CD4-positive, alpha-beta T cell treated with Interleukin-12 subunit alpha and Interleukin-12 subunit beta, for 1 hour (primary cell): ENCODE measurements around the gene PTTG1IP.

Experiments
- DNase-seq: peaks from one replicate; pipeline ENCODE4 v3.0.0-alpha.2; 2020

The PTTG1IP gene

GRCh38 chr21:44908908-44909307 lies 35.4 kb upstream of the PTTG1IP start:
- DNase-seq, result no peak

DNA sequence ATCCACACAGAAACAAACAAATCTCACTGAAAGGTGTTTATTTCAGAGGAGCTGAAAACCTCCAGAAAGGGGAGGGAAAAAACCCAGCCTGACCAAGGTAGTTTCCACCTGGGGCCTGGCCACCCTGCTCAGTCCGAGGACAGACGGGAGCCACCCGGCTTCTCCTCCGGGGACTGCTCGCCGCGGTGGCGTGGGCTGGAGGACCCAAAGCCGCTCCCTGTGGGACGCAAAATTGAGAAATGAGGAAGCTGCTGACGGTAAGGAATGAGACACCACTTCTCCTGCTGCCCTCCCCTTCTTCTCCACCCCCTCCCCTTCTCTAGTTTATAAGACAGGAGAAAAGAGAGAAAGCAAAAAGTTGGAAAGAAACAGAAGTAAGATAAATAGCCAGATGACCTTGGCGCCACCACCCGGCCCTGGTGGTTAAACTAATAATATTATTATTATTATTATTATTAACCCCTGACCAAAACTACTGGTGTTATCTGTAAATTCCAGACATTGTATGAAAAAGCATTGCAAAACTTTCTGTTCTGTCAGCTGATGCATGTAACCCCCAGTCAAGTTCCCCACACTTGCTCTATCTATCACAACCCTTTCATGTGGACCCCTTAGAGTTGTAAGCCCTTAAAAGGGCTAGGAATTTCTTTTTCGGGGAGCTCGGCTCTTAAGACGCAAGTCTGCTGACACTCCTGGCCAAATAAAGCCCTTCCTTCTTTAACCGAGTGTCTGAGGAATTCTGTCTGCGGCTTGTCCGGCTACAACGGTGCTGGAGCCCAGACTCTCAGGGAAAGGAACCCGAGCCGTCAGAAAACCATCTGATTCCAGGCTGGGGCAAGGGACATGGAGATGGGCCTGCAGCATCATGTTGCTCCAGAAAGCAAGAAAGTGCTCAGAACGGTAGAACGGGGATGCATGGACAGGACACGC lies 34.7 kb upstream of the PTTG1IP start:
- DNase-seq, result no peak

DNA sequence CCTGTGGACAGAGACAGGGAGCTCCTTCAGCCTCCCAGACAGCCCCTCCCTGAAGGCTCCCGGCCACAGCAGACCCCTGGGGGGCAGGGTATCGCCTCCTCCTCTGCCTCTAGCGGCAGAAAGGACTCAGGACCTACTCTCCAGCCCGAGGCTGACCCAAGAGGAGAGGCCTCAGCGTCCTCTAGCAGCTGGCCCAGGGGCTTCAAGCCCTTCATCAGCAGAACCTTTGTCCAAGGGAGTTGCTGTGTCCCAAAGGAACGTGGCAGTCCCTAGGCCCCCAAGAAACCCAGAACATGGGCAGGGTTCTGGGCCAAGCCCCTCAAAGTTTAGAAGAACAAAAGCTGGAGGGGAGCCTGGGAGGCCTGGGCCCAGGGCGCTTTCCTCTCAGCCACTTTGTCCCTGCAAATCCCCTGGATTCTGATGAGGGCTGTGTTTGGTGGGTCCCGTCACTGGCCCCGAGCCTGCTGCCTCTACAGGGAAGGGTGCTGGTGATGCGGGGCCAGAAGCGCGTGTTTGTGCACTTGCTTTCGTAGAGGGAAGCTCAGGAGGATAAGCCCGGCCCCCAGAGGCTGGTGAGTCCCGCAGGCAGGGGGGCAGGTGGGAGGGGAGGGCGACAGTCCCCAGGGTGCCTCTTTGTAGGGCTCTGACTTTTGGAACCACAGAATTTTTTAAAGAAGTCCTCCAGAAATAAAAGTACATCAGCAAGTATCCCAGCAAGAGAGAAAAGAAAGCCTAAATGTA lies 33.9 kb upstream of the PTTG1IP start:
- no peak for DNase-seq

GRCh38 chr21:44905728-44906090 lies 32.2 kb upstream of the PTTG1IP start:
- DNase-seq, result no peak

DNA sequence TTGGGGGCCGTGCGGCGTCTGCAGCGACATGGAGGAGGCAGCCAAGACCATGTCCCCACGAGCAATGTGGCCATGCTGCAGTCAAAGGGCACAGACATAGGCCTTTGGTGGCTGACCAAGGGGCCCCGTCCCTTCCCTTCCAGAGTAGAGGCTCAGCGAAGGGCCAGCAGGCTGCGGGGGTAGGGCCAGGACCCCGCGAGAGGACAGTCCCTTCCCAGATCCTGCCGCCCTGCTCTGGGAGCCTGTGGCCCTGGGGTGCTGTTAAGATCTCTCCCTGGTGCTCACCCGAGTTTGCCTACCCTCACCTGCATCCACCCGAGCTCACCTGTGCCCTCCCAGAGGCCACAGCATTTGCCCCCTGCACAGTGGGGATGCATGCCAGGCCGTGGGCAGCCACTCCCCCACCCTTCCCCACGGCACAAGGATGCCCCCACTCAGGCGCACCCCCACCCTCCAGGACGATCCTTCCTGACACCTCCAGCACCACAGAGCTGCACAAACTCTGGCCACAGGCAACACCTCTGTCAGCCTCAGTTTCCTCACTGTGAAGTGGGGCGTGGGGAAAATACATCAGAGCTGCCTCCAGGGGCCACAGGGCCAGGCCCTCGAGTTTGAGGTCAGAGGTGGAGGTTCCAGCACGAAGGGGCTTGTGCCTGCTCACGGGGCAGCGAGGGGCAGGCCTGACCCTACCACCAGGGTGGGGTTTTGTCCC lies 31.7 kb upstream of the PTTG1IP start:
- DNase-seq, result no peak

DNA sequence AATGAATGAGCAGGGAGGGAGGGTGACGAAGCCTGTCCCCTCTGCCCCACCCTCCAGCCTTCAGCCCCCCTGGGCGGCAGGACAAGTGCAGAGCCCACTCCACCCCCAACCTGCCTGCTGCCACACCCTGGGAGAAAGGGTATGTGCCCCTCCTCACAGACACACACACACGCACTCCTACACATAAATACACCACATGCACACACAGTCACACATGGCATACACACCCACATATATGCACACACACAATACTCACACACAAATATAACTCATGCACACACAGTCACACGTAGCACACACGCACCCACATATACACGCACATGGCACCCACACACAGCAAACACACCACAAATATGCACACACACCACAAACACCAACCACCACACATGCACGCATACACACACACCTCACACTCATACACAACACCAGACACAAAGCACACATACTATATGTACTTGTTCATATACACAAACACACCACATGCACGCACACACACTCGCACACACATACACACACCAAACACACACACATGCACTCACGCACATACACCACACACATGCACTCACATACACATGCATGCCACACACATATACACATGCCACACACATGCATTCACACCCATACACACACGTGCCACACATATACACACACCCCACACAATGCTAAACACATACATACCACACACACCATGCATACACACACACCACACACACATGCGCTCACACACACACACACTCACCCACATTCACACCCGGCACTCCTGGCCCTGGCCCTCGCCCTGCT lies 30.8 kb upstream of the PTTG1IP start:
- DNase-seq, result no peak

DNA sequence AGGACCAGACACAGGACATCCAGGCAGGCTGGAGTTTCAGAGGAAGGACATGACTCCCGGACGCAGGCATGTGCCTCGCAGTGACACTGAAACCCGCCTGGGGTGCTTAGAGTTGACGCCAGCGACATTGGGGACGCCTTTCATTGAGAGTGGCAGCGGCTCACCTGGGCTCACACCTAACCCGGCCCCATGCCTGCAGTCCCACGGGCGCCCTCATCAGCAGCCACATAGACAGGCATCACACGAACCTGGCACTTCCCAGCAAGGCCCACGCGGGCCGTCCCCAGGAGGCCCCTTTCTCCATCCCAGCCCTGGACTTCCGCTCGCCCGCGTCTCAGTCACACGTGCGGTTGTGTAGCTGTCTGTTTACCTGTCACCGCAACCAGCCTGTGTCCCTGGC lies 30.2 kb upstream of the PTTG1IP start:
- DNase-seq, result no peak

DNA sequence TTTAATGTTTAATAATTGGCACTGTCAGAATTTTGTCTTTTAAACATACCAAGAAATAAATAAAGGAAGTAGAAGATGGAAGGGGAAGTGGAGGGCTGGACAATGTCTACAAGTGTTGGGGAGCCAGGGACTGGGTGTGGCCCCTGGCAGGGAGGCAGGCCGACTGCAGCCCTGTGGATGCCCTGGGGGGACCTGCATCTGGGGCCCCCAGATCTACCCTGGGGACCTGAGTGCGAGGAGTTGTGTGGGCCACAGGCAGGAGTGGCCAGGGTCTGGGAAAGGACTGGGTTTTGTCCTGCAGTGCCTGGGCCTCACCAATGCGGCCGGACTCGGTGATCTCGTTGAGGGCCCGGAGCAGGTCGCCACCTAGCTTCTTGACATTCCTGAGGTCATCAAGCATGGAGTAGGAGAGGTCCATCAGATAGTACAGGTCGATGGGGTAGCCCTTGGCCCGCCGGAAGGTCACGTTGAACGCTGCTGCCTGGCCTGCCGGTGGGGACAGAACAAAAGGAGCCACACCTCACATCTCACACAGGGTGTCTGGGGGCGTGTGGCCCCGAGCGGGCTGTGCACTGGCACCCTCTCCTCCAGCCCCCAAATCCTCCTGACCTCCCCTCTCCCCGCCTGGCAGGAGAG lies 29.7 kb upstream of the PTTG1IP start:
- no peak for DNase-seq

DNA sequence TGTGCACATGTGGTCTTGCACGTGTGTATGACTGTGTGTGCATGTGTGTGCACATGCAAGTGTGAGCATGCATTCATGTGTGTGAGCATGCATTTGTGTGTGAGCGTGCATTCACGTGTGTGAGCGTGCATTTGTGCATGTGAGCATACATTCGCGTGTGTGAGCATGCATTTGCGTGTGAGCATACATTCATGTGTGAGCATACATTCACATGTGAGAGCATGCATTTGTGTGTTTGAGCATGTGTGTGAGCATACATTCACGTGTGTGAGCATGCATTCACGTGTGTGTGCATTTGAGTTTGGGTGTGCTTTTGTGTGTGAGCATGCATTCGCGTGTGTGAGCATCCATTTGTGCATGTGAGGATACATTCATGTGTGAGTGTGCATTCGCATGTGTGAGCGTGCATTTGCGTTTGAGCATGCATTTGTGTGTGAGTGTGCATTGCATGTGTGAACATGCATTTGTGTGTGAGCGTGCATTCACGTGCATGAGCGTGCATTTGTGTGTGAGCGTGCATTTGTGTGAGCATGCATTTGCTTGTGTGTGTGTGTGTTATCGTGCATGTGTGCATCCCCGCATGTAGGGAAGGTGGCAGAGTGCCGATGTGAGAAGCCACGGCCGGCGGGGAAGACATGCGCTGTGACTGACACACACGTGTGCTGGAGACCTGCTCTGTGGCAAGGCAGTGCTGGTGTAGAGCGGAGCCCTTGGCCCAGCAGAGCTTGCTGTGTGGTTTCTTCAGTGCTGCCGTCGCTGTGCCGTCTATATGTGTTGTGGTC lies 29.0 kb upstream of the PTTG1IP start:
- DNase-seq, result no peak

DNA sequence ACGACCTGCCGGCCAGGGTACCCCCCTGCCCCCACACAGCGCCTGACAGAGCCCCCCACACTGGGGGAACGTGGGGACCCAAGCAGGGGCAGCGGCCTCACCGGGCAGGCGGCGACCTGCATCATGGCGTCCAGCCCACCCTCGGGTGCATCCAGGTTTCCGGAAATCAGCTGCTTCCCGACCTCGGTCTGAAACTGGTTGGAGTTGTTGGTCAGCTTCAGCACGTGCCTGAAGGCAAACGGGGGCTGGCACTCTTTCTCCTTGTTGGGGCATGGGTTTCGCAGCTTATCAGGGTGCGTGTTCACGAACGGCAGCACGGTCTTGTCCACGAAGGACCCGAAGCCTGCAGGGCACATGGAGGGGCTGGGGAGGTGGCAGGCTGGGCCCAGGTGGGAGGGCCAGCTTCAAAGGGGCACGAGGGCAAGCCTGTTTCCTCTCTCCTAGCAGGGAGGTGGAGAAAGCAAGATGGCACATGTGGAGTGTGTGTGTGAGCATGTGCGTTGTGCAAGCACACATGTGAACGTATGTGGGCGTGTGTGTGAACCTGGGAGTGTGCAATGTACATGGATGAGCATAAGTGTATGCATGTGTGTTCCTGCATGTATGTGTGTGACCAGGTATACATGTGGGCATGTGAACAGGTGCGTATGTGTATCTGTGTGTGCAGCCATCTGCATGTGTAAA lies 28.0 kb upstream of the PTTG1IP start:
- DNase-seq, result no peak

DNA sequence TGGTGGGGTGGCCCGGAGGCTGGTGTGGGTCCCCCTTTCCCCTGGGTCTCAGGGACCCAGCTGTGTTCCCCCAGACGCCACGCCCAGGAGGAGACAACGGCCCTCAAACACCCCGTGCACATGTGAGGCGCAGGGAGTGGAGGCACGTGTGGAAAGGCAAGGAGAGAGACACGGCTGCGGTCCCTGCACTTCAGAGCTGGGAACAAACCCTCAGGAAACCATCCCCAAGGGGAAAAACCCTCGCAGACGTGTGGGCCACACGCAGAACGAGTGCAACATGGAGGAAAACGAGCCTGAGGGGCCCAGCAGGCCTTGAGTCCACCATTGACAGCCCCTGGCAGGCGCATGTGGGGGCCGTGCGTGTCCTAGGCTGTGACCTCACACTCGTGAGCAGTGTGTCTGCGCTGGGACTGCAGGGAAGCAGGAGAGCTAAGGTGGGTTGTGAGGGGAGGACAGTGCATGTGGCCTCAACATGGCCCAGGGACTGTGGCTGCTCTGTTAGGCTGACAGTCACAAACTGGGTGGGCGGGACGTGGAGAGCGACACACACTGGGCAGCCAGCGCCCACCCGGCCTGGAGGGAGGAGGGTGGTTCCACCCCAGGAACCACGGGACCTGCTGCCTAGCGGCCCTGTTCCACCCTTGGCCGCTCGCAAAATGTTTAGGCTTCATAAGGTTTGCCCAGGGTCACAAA lies 27.2 kb upstream of the PTTG1IP start:
- no peak for DNase-seq

- DNase-seq, result no peak
Observed at GRCh38 chr21:44899768-44900558, 26.5 kb upstream of the PTTG1IP start.

DNA sequence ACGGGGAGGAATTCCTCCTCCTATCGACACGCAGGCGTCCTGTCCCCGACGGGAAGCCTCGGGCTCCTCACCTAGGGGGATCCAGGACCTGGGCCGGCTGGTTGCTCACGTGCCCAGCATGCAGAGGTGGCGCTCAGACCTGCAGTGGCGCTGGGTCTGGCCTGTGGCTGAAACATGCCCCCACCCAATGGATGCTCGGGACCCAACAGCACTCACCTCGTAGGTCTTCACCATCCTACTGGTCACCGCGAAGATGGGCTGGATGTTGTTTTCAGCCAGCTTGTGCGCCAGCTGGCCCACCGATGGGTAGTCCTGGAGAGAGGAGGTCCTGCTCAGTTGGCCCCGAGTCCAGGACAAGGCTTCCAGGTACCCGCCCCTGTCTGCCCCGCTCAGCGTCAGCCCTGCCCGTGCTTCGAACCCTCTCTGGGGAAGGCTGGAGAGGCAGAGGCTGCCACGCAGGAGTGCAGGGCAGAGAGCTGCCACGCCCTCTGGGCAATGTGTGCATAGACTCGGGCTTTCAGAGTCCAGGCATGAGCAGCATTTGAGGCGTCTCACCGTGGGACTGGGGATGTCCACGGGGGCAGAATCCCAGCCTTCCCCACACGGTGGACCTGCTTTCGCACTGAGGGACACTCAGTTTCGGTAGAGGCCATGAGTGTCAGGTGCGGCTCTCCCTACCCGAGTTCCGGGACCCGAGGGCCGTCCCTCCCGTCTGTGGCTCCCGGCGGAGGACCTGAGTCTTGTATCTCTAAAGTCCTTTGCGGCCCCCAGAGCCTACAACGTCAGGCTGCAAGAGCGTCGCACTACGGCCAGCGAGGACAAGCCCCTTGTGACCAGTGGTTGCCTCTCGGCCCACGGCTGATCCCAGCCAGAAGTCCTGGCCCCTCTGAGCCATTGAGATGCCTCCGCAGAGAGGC lies 25.6 kb upstream of the PTTG1IP start:
- DNase-seq, result no peak

DNA sequence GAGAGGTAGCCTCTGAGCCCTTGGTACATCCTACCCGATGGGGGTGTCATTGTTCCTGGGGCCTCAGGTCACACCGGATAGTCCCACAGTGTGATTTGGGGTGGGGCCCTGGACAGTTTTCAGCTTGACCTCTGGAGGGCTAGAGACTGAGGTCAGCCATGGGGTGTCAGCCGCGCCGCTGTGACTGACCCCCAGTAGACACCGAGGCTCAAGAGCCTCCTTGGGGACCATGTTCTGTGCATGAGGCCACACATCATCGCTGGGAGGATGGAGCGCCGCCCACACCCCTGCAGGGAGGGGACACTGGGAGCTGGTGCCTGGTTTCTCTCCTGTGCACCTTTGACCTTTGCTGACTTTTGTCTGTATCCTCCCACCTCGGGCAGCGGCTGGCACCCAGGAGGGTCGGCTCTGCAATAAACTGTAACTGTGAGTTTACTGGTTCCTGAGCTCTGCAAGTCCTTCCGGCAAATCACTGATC lies 24.6 kb upstream of the PTTG1IP start:
- no peak for DNase-seq

- DNase-seq, result no peak
Observed at GRCh38 chr21:44897326-44898010, 24.0 kb upstream of the PTTG1IP start.

- no peak for DNase-seq
Observed at GRCh38 chr21:44896561-44897286, 23.2 kb upstream of the PTTG1IP start.

DNA sequence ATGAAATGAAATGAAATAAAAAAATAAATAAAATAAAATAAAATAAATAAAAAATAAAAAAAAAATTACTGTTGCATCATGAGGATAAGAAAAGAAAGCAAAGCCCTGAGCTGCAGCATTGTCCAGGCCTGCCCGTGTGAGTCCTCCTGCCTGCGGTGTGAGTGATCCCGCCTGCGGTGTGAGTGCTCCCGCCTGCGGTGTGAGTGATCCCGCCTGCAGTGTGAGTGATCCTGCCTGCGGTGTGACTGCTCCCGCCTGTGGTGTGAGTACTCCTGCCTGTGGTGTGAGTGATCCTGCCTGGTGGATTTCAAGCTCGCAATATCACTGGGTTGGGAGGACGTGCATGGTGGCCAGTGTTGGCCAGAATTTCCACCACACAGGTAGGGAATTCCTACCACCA lies 22.4 kb upstream of the PTTG1IP start:
- DNase-seq, result no peak
